ENCODE measurements around the gene ANKRD13A.

The ANKRD13A gene

GRCh38 chr12:109998904-109999648, at the start of gene ANKRD13A:
Gene ANKRD13A, plus strand, starts transcription at chr12:109999430. Its CDS starts 259 bp downstream, at chr12:109999689.
- in situ Hi-C loops (cut with MboI; ENCODE audit: low sequenced_read_pairs) = no loop called here

DNA sequence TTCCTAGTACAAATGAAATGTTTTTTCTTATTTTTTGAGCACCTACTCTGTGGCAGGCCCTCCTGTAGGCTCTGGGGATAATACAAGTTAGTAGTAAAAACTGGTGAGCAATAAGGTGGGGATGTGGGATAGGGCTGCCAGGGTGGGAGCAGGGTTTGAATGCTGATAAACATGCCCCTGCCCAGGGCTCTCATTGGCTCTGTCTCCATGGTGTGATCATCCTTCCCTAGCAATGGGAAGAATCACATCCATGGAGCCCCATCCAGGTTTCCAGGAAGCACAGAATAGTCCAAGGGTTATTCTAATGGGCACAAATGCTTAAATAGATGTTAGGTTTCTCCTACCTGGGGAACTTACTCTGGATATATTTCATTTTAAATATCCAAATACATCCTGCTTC, 48.6 kb upstream of the ANKRD13A start:
- in situ Hi-C loops (cut with MboI; ENCODE audit: low sequenced_read_pairs) = no loop called here

GRCh38 chr12:109951136-109951535, 48.1 kb upstream of the ANKRD13A start:
- in situ Hi-C loops (cut with MboI; ENCODE audit: low sequenced_read_pairs) = no loop called here

GRCh38 chr12:109951751-109952150, 47.5 kb upstream of the ANKRD13A start:
- in situ Hi-C loops (cut with MboI; ENCODE audit: low sequenced_read_pairs) = no loop called here

GRCh38 chr12:109952160-109952858, 46.9 kb upstream of the ANKRD13A start:
- in situ Hi-C loops (cut with MboI; ENCODE audit: low sequenced_read_pairs) = no loop called here

DNA sequence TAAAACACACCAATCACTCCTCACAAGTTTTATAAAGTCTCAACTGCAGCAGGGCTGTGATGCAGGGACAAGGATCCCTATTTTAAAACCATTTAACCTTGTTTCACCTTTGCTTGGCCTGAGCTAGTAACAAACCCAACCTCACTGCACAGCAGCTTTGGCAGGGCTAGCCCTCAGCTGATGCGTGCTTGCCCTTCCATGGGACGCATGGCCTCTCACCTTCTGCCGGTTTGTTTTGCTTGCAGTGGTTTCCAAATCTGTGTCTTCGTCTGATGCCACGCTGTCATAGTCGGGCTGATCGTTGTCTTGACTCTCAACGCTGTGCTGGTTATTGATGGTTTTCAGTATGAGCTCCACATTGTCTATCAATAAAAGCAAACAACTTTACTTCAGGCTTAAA, 46.4 kb upstream of the ANKRD13A start:
- in situ Hi-C loops (cut with MboI; ENCODE audit: low sequenced_read_pairs) = no loop called here

DNA sequence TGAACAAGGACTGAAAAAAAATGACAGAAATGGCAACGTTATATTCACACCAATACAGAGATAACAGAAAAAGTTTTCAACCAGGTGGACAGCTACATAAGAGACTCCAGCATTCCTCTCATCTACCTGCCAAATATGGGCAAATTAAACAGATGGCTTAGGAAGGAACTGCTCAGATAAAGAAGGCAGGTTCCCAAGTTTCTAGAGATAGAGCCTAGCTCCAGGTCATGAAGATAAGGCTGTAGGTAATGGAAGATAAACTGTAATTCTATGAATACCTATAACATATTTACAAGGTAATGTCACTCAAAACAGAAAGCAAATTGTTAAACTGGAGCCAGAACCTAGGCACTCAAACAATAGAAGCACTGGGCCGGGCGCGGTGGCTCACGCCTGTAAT, 45.6 kb upstream of the ANKRD13A start:
- in situ Hi-C loops (cut with MboI; ENCODE audit: low sequenced_read_pairs) = no loop called here

- in situ Hi-C loops (cut with MboI; ENCODE audit: low sequenced_read_pairs) = no loop called here
Observed at GRCh38 chr12:109958374-109958773, 40.9 kb upstream of the ANKRD13A start.

DNA sequence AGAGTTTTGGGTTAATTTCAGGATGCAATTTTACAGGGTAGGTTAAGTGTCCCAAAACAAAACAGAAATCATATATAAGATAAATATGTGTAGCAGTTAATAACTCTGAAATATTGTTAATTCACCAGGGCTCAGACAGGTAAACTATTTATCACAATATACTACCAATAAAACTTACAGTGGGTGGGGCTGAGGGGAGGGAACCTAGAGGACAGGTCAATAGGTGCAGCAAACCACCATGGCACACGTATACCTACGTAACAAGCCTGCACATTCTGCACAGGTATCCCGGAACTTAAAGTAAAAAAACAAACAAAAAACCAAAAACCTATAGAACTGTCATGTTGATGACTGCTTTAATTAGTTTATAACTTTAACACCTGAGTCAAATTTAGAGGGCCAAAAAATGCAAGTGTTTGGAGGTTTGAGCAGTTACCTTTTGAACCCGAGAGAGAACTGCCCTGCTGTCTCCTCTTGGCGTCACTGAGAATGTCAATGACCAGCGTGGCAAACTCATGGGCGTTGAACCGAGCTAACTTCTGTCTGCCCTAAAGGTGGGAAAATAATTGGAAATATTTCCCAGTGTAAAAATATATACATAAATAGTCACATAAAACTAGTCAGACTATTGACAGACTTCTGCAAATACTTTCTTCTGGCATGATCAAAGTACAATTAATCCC, 39.7 kb upstream of the ANKRD13A start:
- in situ Hi-C loops (cut with MboI; ENCODE audit: low sequenced_read_pairs) = no loop called here

DNA sequence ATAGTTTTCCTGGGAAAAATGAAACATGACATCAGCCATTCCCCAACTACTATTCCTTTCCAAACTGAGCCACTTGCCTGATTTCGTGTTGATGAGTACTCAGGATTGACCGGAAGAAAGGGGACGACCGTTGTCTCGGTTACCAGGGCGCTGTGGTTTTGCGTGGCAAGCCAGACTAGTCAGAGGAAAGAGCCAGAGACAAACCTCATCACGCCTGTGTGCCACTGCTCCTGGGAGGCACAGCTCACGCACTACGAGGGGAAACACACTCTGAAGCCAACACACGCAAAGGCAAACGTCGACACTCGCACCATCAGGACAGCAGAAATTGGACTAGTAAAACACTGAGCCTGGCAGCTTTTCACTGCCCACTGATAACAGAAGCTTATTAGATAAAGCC, 38.0 kb upstream of the ANKRD13A start:
- in situ Hi-C loops (cut with MboI; ENCODE audit: low sequenced_read_pairs) = no loop called here

GRCh38 chr12:109961612-109962011, 37.6 kb upstream of the ANKRD13A start:
- in situ Hi-C loops (cut with MboI; ENCODE audit: low sequenced_read_pairs) = no loop called here

- in situ Hi-C loops (cut with MboI; ENCODE audit: low sequenced_read_pairs) = no loop called here
Observed at GRCh38 chr12:109962398-109962797, 36.8 kb upstream of the ANKRD13A start.

GRCh38 chr12:109963330-109963729, 35.9 kb upstream of the ANKRD13A start:
- in situ Hi-C loops (cut with MboI; ENCODE audit: low sequenced_read_pairs) = no loop called here

- in situ Hi-C loops (cut with MboI; ENCODE audit: low sequenced_read_pairs) = no loop called here
Observed at GRCh38 chr12:109963743-109964429, 35.3 kb upstream of the ANKRD13A start.

DNA sequence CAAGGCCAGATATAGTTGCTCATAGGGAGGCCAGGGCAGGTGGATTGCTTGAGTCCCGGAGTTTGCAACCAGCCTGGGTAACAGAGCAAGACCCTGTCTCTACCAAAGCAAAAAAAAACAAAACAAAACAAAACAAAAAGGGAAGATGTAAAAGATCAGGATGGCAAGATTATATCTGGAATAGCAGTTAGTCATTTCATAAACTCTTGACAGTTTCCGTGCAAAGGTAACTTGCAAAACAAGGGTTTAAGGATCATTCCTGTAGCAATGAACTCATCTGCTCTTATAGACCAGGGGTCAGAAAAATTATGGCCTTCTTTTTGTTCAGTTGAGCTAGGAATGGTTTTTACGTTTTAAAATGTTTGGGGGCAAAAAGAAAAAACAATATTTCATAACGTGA, 32.7 kb upstream of the ANKRD13A start:
- in situ Hi-C loops (cut with MboI; ENCODE audit: low sequenced_read_pairs) = no loop called here

DNA sequence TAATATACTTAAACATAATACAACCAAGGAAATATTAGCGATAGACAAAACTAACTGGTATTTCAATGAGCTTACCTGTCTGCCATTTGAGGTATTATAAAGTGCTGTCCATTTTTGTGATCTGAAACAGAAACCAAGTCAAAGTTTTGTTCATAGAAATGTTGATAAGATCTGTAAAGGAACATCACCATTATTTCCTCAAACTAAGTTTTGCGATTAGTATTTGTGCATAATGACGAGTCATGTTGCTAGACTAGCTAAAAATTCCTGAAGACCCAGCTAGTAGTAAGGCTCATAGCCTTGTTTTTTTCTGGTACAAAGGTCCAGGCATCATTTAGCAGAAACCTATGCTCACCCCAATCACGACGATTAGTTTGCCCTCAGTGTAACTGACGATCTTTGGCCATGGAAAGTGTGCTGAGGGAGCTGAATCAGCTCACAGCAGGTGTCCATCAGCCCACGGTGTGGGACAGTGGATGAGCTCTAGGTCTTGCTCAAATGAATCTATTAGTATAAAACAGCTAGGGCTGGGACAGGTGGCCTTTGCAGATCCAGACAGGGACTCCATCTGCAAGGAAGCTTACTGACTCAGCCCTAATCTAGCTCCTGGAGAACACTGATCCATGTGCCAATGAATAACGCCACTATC, 31.7 kb upstream of the ANKRD13A start:
- in situ Hi-C loops (cut with MboI; ENCODE audit: low sequenced_read_pairs) = no loop called here

- in situ Hi-C loops (cut with MboI; ENCODE audit: low sequenced_read_pairs) = no loop called here
Observed at GRCh38 chr12:109968032-109968420, 31.2 kb upstream of the ANKRD13A start.

DNA sequence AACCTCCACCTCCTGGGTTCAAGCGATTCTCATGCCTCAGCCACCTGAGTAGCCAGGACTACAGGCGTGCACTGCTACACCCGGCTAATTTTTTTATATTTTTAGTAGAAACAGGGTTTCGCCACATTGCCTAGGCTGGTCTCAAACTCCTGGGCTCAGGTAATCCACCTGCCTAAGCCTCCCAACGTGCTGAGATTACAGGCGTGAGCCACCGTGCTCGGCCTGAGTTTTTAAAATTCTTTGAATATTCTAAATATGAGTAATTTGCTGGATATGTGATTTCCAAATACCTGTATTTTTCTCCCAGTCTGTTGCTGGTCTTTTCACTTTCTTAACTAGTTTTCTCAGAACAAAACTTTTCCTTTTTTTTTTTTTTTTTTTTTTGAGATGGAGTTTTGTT, 30.4 kb upstream of the ANKRD13A start:
- in situ Hi-C loops (cut with MboI; ENCODE audit: low sequenced_read_pairs) = no loop called here

GRCh38 chr12:109972821-109973220, 26.4 kb upstream of the ANKRD13A start:
- in situ Hi-C loops (cut with MboI; ENCODE audit: low sequenced_read_pairs) = no loop called here

DNA sequence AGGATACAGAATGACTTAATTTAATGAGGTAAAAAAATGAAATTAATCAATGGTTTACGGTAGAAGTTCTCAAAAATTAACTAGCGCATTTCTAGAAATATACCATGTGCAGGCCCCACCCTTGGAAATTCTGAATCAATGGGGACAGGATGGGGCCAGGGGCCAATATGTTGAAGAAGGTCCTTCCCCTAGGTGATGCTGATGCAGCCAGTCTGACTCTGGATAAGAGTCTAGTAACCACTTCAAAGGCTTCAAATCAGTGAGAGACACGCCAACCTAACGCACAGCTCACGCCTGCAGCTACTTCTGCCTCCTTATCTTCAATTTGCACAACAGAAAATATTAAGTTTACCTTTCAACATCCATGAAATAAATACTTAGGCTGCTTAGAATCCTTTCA, 17.9 kb upstream of the ANKRD13A start:
- in situ Hi-C loops (cut with MboI; ENCODE audit: low sequenced_read_pairs) = no loop called here

DNA sequence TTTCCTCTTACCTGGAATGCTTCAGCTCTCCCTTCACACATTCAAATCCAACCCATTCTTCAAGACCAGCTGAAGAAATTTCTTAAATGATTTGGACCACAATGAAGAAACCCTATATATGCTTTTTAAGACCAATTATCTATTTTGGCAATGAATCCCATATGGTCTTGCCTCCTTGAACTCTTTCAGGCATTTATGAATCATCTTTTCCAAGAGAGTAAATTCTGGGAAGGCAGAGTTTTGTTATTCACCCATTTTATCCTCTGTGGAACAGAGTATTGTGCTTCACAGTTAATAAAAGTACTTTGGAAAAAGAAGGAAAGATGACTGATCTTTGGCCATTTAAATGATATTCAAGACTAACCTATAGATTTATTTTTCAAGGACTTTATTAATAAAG, 17.0 kb upstream of the ANKRD13A start:
- in situ Hi-C loops (cut with MboI; ENCODE audit: low sequenced_read_pairs) = no loop called here
